HepG2 (cell line): ENCODE data around the gene ILDR1. TPM values are rescaled to one million over a fixed set of nuclear protein-coding genes. Genes with fewer than 3 reads are reported as not detected.

ENCODE experiments used
- ATAC-seq: fragments of 200-7000 bp; cut with Tn5 transposase; 3 replicates; pipeline ENCODE4 v1.9.1; 2020; ENCODE audit warnings: mild to moderate bottlenecking, moderate library complexity
- BruUV-seq: library from RNA; stranded (reverse); fragments of 400-500 nt; replicated peaks from 2 replicates; lab custom pipeline; 2021; lab: Mats Ljungman, UMichigan
- CTCF ChIA-PET: fragments of 300-600 bp; formaldehyde crosslinking; extraction: SDS; loops from one replicate; lab custom pipeline; 2021; ENCODE audit warnings: low total read pairs, inconsistent platforms, low intra/inter-chr PET ratio; lab: Yijun Ruan, JAX
- POLR2A ChIA-PET: fragments of 350-600 bp; sonication (Branson Sonifier 250); formaldehyde crosslinking; loops from one replicate; lab custom pipeline; 2020; ENCODE audit warnings: antibody characterized with exemption, inconsistent platforms; lab: Yijun Ruan, JAX
- DNase-seq: peaks from one replicate; pipeline ENCODE4 v3.0.0-alpha.2; 2015; ENCODE audit warnings: low spot score
- FAIRE-seq: peaks from 3 replicates; lab custom pipeline; 2011; peaks lifted over from hg19 to GRCh38; lab: Jason Lieb, UNC
- H2AFZ ChIP-seq: one replicate; pipeline ENCODE4 v1.6.1; 2011; ENCODE audit warnings: low read length, inconsistent platforms
- H3K27ac ChIP-seq: fragments of 300-600 bp; 3 replicates; pipeline ENCODE4 v1.8.0; 2011; ENCODE audit warnings: mixed run types, mild to moderate bottlenecking, mixed read lengths, low read length, inconsistent platforms; ENCODE audit not compliant: insufficient read depth; ENCODE audit errors: extremely low read length
- H3K27me3 ChIP-seq, 2 experiments: fragments of 200-600 bp in 1 of 2; 2 replicates in 1 of 2; 3 replicates in 1 of 2; pipeline versions ENCODE4 v1.6.0 to v1.8.0; 2011; ENCODE audit warnings: low read length in 2 of 2, mild to moderate bottlenecking in 2 of 2, moderate library complexity in 2 of 2, inconsistent platforms in 1 of 2; ENCODE audit not compliant: insufficient read depth in 2 of 2, control insufficient read depth in 1 of 2
- H3K36me3 ChIP-seq, 2 experiments: fragments of 200-600 bp in 1 of 2; replicated peaks in 1 of 2; 2 replicates in 1 of 2; 3 replicates in 1 of 2; pipeline versions ENCODE4 v1.5.1 to v1.8.0; 2011; ENCODE audit warnings: low read length in 2 of 2, inconsistent platforms in 1 of 2; ENCODE audit not compliant: insufficient read depth in 2 of 2, control insufficient read depth in 1 of 2
- H3K4me1 ChIP-seq: 2 replicates; pipeline ENCODE4 v1.5.1; 2012; ENCODE audit warnings: low read length, inconsistent platforms; ENCODE audit not compliant: insufficient read depth
- H3K4me2 ChIP-seq: 2 replicates; pipeline ENCODE4 v1.6.0; 2011; ENCODE audit warnings: low read depth, low read length, inconsistent platforms
- H3K4me3 ChIP-seq, 3 experiments: fragments of 200-600 bp in 1 of 3; sonication (generic), shearing (Covaris generic) in 1 of 3; replicated peaks in 1 of 3; 2 replicates each; pipeline ENCODE4 v1.5.1; 2011 to 2016; ENCODE audit warnings: low read length in 3 of 3, inconsistent platforms in 2 of 3, low read depth in 2 of 3, mild to moderate bottlenecking in 2 of 3, control low read depth in 1 of 3, mixed read lengths in 1 of 3; ENCODE audit not compliant: insufficient read depth in 1 of 3
- H3K79me2 ChIP-seq: one replicate; pipeline ENCODE4 v1.6.1; 2011; ENCODE audit warnings: low read length, inconsistent platforms; ENCODE audit not compliant: insufficient read depth
- H3K9ac ChIP-seq: 2 replicates; pipeline ENCODE4 v1.6.0; 2011; ENCODE audit warnings: mild to moderate bottlenecking, low read depth, low read length, inconsistent platforms; ENCODE audit not compliant: insufficient read depth
- H3K9me3 ChIP-seq: 2 replicates; pipeline ENCODE4 v1.5.1; 2012; ENCODE audit warnings: mild to moderate bottlenecking, low read length
- H4K20me1 ChIP-seq: 2 replicates; pipeline ENCODE4 v1.6.0; 2011; ENCODE audit warnings: inconsistent platforms, mild to moderate bottlenecking, low read length, moderate library complexity; ENCODE audit not compliant: insufficient read depth
- EED ChIP-seq: sonication (generic); formaldehyde crosslinking; IDR thresholded peaks from 2 replicates; pipeline ENCODE4 v1.5.0; 2020; ENCODE audit warnings: mild to moderate bottlenecking, missing genetic modification reagents
- KIAA2018 ChIP-seq: sonication (generic); formaldehyde crosslinking; IDR thresholded peaks from 2 replicates; pipeline ENCODE4 v1.5.0; 2020; ENCODE audit warnings: mild to moderate bottlenecking, missing genetic modification reagents, borderline replicate concordance
- STAG1 ChIP-seq: sonication (generic); formaldehyde crosslinking; IDR thresholded peaks from 2 replicates; pipeline ENCODE4 v1.4.0; 2020; ENCODE audit warnings: missing genetic modification reagents
- STAT5B ChIP-seq: sonication (generic); formaldehyde crosslinking; IDR thresholded peaks from 2 replicates; pipeline ENCODE4 v1.4.0; 2020; ENCODE audit warnings: missing genetic modification reagents
- ZHX1 ChIP-seq: sonication (generic); formaldehyde crosslinking; IDR thresholded peaks from 2 replicates; pipeline ENCODE4 v1.8.1; 2022; ENCODE audit warnings: low read depth, mild to moderate bottlenecking, missing genetic modification reagents
- ZNF329 ChIP-seq: sonication (generic); formaldehyde crosslinking; IDR thresholded peaks from 2 replicates; pipeline ENCODE4 v1.9.0; 2021; ENCODE audit warnings: low read depth, mild to moderate bottlenecking, missing genetic modification reagents
- ZNF430 ChIP-seq: sonication (generic); formaldehyde crosslinking; IDR thresholded peaks from 2 replicates; pipeline ENCODE4 v1.9.0; 2021; ENCODE audit warnings: mild to moderate bottlenecking, missing genetic modification reagents
- ZNF513 ChIP-seq: sonication (generic); formaldehyde crosslinking; conservative IDR thresholded peaks from 2 replicates; pipeline ENCODE4 v1.5.0; 2020; ENCODE audit warnings: missing genetic modification reagents
- ZNF576 ChIP-seq: sonication (generic); formaldehyde crosslinking; IDR thresholded peaks from 2 replicates; pipeline ENCODE4 v1.4.0; 2020; ENCODE audit warnings: mild to moderate bottlenecking, missing genetic modification reagents
- ZSCAN20 ChIP-seq: sonication (generic); formaldehyde crosslinking; IDR thresholded peaks from 2 replicates; pipeline ENCODE4 v1.4.0; 2020; ENCODE audit warnings: missing genetic modification reagents, mild to moderate bottlenecking, borderline replicate concordance
- WGBS: methylation state at CpG from one replicate; pipeline ENCODE4 v1.1.6; 2017; ENCODE audit warnings: low lambda C conversion rate; 5-methylcytosine and 5-hydroxymethylcytosine counted together
- in situ Hi-C: cut with HindIII; loops from 2 replicates; pipeline ENCODE4 v1.10.0; 2017; ENCODE audit warnings: low pct_unique_long_range_greater_than_20kb; ENCODE audit not compliant: extremely low pct_ligation_motif_present
- intact Hi-C: fragments of 100-400 bp; cut with micrococcal nuclease; formaldehyde crosslinking; loops from one replicate; pipeline ENCODE4 v1.10.0; 2022; ENCODE audit not compliant: unreplicated experiment
- polyA plus RNA-seq, 8 experiments: library from polyadenylated mRNA; depleted of rRNA in 3 of 8; stranded (reverse) in 7 of 8; unstranded in 1 of 8; fragments of >200 nt; fragmentation: Illumina TruSeq in 4 of 8; extraction: Trizol in 4 of 8; gene quantifications; 2 replicates each; pipeline versions ENCODE4 v1.2.1 to v1.2.3, GENCODE V29; 2011 to 2016; ENCODE audit warnings: low read depth in 4 of 8, missing spikeins in 1 of 8, mixed read lengths in 1 of 8; ENCODE audit not compliant: insufficient read depth in 1 of 8
- total RNA-seq, 5 experiments: library from RNA; depleted of rRNA; stranded (reverse); fragments of >200 nt; fragmentation: Illumina TruSeq; extraction: Trizol; gene quantifications; 2 replicates each; pipeline ENCODE4 v1.2.3, GENCODE V29; 2016; ENCODE audit warnings: low read depth in 1 of 5

Gene ILDR1
- total and polyA plus RNA-seq, 2 of the 13 experiments (the other 11 are each of a cell fraction or from before 2014, with no cell fraction given): not detected

GRCh38 chr3:121998611-121999473 lies 23.2 kb downstream of the ILDR1 start:
- H3K36me3 ChIP-seq: no peaks in the 10 kb centered on the region
- no peak for DNase-seq
- WGBS: 6% methylated on average over 6 of the region's 6 CpGs
- no peaks in the 10 kb centered on the region for H3K27me3 ChIP-seq
- no peaks in the 10 kb centered on the region for H3K9me3 ChIP-seq
- H2AFZ ChIP-seq: no peak overlapping the region
- CTCF ChIA-PET: no interaction called here
- H3K4me2 ChIP-seq: no peak overlapping the region
- in situ Hi-C loops: loop anchor here (10.0 kb wide), 1 partner anchor 454 kb away; the partner anchor contains the start of gene POLQ
- ATAC-seq: no peak
- intact Hi-C loops: no loop called here
- BruUV-seq: no TSS peak
- no peak overlapping the region for H3K27ac ChIP-seq
- H4K20me1 ChIP-seq: no peaks in the 10 kb centered on the region
- POLR2A ChIA-PET: no interaction called here
- H3K4me1 ChIP-seq: no peaks in the 10 kb centered on the region
- H3K4me3 ChIP-seq: no peak overlapping the region
- no peak for FAIRE-seq
- H3K79me2 ChIP-seq: no peaks in the 10 kb centered on the region
- no peak overlapping the region for H3K9ac ChIP-seq
- TF ChIP-seq EED: no peak
- no peak for TF ChIP-seq STAG1 (CRISPR knock-in tag)
- TF ChIP-seq ZHX1 (CRISPR knock-in tag): no peak
- no peak for TF ChIP-seq ZNF576 (CRISPR knock-in tag)
- no peak for TF ChIP-seq ZSCAN20 (CRISPR knock-in tag)
- no peak for TF ChIP-seq ZNF513 (CRISPR knock-in tag)
- no peak for TF ChIP-seq STAT5B (CRISPR knock-in tag)
- TF ChIP-seq ZNF430 (CRISPR knock-in tag): no peak
- no peak for TF ChIP-seq ZNF329 (CRISPR knock-in tag)
- TF ChIP-seq KIAA2018 (CRISPR knock-in tag): no peak
